GM10266 (cell line): ENCODE results near the gene SPP1.

Experiments used
- DNase-seq: peaks from one replicate; pipeline ENCODE4 v3.0.0; 2012; ENCODE audit errors: extremely low spot score
- CTCF ChIP-seq: IDR thresholded peaks from 2 replicates; pipeline ENCODE4 v1.5.1; 2012; ENCODE audit warnings: mild to moderate bottlenecking, low read depth; ENCODE audit not compliant: control insufficient read depth, insufficient read depth; ENCODE audit errors: missing control alignments

Gene SPP1

GRCh38 chr4:87979810-87980209, 4.3 kb downstream of the SPP1 start:
- DNase-seq: no peak
- no peak for TF ChIP-seq CTCF

GRCh38 chr4:87981486-87981885, 6.0 kb downstream of the SPP1 start:
- TF ChIP-seq CTCF: no peak
- DNase-seq: no peak

- DNase-seq: no peak
- TF ChIP-seq CTCF: no peak
Measured at GRCh38 chr4:87982036-87982435, 6.5 kb downstream of the SPP1 start.

GRCh38 chr4:87982446-87983010, 7.0 kb downstream of the SPP1 start:
- no peak for DNase-seq

GRCh38 chr4:87983996-87984395, 8.5 kb downstream of the SPP1 start:
- no peak for TF ChIP-seq CTCF
- DNase-seq: no peak

More at GRCh38 chr4:87982446-87983010, 7.0 kb downstream of the SPP1 start:
- TF ChIP-seq CTCF: no peak

GRCh38 chr4:87985097-87985886, 9.8 kb downstream of the SPP1 start:
- peak; percentile 55 for TF ChIP-seq CTCF
- DNase-seq: no peak

GRCh38 chr4:87985887-87986200, 10.3 kb downstream of the SPP1 start:
- no peak for TF ChIP-seq CTCF
- DNase-seq: no peak
